Muscle of arm (tissue), 12 donors: Measurements from ENCODE around the gene SMYD5. TPM values are rescaled to one million over a fixed set of nuclear protein-coding genes. Genes with fewer than 3 reads are reported as not detected.

Source experiments
- DNase-seq: peaks from one replicate; pipeline ENCODE4 v3.0.0-alpha.2; 2013
- polyA plus RNA-seq, 12 donors: library from polyadenylated mRNA; unstranded; fragments of 120-200 nt; gene quantifications; one replicate each; pipeline ENCODE4 v1.2.1, GENCODE V29; 2013; ENCODE audit not compliant: insufficient read length in 12 of 12

SMYD5 gene
- polyA plus RNA-seq, 12 donors: 25.3 to 44.6 (median 30.2) TPM; not detected in 1

DNA sequence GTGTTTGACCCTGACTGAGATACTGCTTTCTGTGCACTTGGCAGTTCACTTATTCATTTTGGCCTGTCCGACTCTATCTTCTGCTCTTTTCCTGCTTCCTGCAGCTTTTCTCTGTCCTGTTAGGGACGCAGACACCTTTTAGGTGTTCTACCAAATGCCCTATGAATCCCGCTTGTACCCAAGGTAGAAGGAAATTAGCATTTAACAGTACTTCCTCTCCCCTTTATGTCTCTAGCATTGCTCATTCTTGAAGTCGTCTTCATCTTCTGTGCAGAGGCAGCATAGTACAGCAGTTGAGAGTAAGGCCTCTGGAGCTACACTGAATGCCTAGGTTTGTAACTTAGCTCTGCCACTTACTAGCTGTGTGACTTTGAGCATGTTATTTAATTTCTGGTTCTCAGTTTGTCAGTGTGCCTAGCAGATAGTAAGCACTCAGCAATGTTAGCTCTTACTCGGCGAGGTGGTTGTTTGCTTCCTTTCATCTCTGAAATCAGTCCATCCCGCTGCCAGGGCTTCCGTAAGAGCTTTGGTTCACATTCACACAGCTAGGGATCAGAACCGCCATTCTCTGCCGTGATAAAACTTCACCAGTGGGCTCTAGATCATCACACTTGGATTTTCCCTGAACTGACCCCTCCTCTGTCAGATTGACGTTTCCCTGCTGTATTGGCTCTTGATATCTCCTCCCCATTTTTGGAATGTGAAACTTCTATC lies 21.4 kb downstream of the SMYD5 start:
- DNase-seq: no peak

DNA sequence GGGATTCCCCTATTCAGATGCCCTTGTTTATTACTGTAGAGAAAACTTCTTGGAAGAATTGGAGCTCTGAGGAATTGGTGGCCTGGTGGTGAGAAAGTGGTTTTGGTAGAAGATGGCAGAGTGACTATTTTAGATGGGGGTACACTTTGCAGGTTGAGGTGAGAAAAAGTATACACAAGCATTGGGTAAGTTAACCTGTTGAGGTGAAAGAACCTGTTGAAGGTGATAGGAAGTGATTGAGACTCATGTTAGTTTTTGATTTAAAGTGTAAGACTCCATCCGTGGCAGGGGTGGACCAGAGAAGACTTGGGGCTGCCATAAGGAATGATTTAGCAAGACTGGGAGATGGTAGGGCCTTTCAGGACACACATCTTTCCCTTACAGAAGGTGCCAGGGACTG lies 23.1 kb downstream of the SMYD5 start:
- no peak for DNase-seq

DNA sequence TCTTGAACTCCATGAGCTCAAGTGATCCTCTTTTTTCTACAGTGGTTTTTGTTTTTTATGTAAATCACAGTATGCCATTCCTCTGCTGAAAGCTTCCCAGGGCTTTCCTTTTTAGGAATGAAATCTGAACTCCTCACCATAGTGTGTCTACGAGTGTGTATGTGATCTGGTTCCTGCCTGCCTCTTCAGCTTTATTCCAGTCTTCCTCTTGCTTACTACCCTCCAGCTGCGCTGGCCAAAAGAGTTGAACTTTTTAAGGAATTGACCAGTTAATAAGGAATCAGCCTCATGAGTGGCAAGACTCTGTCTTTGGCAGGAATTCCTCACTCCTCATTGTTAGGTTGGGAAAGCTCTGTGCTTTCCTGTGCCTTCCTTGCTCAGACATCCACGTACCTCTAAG lies 24.1 kb downstream of the SMYD5 start:
- no peak for DNase-seq

DNA sequence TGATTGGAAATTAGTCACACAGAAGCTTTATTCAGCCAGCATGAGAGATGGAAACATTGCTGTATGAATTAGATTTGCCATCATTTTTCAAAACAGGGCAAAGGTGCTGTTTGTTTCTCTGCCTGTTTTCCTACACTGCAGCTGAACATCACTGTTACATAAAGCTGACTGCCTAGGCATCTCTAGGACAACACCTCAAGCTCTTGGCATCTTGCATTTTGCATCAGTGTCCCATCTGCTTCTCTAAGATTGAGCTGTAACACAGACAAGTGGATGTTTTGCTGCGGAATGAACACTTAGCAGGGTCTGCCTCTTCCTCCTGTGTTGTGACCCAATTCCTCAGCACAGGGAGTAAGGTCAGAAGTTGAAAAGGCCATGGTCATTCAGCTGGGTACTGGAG lies 24.9 kb downstream of the SMYD5 start:
- no peak for DNase-seq

DNA sequence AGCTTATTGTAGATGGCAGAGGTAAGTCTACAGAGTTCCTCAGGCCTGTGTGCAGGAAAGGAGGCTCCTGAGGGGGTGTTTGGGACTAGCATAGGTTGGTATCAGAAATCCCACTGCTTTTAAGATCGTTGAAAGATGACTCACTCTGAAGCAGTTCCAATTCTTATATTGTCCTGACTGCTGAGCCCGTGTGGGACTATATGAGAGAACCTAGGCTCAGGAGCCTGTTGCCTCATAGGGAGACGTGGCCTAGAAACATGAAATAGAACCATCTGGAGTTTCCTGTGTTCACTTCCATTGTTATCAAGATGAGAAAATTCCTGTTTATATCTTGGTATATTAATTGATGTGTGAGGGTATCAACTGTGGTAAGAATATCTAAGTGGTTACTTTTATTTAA lies 25.7 kb downstream of the SMYD5 start:
- no peak for DNase-seq

DNA sequence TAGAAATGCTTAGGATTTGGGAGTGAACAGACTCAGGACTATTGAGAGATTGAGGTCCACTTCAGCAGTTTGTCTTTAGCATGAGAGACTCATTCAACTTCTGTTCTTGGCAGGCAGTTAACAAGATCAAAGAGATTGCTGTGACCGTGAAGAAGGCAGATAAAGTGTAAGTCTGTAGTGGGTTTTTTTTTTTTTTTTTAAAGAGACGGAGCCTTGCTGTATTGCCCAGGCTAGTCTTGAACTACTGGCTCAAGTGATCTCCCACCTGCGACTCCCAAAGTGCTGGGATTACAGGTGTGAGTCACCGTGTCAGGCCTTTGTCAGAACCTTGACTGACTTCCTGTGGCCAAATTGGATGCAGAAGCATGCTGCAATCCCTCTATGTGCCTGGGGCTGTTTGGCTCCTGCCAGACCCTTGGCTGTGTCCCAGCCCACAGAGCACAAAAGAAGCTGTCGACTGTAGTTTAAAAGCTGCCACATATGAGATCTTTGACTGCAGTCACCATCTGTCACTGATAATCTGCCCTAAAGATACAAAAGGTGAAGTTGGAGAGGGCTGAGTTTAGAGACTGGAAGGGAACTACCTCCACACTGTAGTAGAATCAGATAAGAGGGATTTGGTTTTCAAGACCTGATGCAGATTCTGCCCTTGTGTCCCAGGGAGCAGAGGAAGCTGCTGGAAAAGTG lies 30.0 kb downstream of the SMYD5 start:
- no peak for DNase-seq

DNA sequence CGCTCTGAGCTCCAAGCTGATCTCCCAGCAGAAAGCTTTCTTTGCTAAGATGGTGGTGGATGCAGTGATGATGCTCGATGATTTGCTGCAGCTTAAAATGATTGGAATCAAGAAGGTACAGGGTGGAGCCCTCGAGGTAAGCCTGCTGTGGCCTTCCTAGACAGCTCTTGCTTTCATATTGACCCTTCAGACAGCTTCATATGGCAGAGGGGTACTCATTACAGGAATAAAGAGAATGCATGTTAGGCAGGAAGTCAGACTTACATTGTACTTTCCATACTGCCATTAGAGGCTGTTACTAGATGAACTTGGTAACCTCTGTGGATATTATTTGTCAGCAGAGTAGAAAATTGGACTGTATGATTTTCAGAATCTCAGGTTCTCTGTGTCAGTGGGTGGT lies 30.5 kb downstream of the SMYD5 start:
- no peak for DNase-seq

DNA sequence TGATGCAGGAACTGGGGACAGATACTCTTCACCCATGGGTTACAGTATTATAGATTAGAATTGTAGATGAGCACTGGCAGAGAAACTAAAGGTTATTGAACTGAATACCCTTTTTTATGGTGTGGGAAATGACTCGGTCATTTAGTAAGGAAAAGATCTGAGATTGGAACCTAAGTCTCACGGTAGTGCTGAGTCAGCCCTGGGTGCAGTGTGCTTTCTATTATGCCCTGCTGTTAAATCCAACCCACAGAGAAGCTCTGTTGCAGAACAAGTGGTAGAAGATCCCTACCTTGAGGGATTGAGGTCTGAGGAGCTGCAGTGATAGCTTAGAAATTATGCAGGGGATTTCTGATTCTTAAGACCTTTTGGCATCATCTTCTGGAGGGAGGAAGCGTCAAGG lies 32.8 kb downstream of the SMYD5 start:
- DNase-seq: no peak

DNA sequence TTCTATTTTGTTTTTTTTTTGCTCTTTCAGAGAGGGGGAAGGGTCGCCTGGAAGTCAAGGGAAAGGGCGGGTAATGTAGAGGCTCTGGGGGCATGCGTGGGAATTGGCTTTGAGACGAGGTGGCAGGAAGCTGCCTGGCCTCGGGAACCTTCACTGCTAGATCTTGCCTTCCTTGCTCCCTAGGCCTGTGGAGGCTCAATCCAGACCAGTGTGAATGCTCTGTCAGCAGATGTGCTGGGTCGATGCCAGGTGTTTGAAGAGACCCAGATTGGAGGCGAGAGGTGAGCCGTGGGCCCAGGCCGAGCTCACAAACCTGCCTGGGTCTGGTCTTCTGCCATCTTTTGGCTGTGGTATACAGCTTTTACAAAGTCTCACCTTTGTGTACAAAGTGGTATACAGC lies 35.6 kb downstream of the SMYD5 start:
- DNase-seq: no peak

DNA sequence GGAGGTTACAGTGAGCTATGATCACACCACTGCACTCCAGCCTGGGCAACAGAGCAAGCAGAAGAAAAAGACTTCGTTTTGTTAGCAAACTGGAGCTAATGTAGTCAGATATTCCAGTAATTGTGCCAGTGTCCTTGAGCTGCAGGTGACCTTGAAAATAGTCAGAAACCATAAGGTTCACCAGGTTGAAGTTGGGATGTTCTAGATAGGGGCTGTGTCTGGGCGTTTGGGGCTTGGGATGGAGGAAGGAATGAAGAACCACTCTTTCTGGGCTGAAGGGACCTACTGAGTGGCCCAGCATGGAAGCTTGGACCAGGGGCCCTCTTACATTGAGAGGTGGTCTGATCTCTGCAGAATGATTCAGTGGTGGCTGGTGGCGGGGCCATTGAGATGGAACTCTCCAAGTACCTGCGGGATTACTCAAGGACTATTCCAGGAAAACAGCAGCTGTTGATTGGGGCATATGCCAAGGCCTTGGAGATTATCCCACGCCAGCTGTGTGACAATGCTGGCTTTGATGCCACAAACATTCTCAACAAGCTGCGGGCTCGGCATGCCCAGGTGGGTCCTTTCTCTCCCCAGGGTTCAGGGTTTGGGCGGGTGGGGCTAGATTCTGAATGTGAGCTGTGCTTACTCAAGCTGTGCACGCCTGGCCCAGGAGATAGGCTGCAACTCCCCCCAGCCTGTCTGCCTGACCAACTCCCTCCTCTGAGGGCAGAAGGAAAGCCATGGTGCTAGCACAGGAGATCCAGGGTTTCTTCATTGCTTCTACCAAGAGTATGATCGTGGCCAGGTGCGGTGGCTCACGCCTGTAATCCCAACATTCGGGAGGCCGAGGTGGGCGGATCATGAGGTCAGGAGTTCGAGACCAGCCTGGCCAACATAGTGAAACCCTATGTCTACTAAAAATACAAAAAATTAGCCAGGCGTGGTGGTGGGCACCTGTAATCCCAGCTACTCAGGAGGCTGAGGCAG lies 37.1 kb downstream of the SMYD5 start:
- no peak for DNase-seq

DNA sequence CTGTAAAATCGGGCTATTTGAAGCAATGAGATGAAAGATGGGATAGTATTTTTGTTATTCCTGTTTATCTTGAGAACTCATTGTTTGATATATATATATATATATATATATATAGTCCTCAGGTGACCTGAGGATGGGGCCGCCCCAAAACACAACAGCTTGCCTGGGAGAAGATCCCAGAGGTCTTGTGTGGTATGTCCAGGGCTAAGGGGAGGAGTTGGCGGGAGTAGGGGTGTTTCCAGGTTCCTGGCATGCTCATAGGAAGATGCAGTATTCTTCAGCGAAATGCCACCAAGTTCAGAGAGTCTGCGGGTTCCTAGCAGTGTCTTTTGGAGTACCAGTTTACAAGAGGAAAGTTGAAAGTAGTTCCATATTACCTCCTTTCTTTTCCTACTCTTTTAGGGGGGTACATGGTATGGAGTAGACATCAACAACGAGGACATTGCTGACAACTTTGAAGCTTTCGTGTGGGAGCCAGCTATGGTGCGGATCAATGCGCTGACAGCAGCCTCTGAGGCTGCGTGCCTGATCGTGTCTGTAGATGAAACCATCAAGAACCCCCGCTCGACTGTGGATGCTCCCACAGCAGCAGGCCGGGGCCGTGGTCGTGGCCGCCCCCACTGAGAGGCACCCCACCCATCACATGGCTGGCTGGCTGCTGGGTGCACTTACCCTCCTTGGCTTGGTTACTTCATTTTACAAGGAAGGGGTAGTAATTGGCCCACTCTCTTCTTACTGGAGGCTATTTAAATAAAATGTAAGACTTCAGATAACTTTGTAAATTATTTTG lies 38.4 kb downstream of the SMYD5 start:
- no peak for DNase-seq

DNA sequence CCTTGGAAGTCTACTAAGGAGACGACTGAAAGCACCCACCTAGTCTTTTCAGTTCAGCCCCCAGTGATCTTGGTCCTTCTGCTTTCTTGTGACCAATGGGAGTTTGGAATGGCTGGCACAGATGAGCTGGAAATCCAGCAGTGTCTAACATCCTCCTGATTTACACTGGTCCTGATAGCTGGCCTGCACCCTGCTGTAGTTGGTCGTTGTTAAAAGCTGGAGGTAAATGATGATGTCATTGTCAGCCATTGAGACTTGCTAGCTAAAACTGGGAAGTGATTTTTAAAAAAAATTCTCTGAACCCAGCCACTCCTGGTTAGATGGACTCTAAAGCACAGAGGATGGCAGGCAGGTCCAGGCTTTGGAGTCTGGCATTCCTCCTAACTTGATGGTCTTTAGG lies 39.4 kb downstream of the SMYD5 start:
- DNase-seq: no peak

DNA sequence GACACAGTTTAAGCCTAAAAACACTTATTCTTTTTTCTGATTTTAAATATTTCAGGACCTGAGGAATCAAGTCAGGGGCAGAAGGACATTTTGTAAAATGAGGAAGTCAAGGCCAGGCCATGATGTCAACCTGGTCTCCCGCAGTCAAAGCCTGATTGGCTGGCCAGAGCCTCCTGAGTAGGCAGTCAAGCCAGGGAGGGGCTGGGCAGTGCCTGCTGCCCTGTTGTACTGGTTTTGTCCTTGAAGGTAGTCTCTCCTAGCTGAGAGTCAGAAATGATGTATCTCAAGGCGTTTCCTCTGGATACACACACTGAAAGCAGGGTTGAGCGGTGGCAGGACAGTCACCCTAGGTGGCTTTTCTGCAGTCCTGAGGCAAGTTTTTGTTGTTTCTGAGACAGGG lies 39.9 kb downstream of the SMYD5 start:
- no peak for DNase-seq

DNA sequence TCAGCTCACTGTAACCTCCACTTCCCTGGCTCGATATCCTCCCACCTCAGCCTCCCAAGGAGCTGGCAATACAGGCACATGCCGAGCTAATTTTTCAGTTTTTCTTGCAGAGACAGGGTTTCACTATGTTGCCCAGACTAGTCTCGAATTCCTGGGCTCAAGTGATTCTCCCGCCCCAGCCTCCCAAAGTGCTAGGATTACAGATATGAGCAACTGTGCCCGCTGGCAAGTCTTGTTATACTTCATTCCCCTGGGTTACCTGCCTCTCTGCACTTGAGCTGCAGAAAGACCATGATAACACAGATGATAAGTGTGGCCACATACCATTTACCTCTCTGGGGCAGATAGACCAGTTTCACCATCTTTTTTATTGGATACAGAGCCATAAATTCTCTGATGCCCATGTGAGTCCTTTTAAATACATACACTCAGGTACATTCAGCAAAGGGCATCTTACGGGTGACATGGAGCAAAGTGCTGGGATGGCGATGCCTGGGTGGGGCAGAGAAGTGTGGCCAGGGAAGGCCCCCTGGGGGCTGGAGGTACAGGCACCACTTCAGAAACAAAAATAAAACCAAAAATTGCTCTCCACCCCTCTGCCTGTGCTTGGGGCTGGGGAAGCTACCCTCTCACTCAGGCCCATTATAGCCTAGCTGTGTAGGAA lies 40.4 kb downstream of the SMYD5 start:
- DNase-seq: no peak

DNA sequence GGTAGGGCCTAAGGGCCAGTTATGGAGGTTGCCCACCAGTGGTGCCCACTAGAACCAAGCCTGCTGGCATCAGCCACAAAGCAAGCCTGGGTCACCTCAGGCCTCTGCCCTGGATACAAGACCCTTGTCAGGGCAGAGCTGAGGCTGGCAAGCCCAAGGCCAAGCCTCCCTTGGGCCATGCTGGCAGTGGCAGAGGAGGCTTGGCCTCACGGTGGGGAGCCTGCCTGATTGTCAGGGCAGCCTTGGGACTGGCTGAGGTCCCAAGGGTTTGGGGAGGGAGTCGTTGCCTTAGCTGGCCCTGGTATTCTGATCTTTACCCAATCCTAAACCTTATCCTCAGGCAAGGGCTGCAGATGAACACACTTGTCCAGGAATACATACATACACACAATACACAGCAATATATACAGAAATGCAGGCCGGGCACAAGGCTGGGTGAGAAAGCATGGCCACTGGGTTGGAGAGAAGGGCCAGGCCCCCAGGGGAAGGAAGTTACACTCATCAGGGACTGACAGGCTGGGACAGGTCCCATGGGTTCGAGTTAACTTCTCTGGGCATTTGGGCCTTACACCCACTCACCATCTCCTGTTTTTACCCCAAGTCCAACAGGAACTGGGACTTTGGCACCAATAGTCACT lies 41.1 kb downstream of the SMYD5 start:
- DNase-seq: no peak

DNA sequence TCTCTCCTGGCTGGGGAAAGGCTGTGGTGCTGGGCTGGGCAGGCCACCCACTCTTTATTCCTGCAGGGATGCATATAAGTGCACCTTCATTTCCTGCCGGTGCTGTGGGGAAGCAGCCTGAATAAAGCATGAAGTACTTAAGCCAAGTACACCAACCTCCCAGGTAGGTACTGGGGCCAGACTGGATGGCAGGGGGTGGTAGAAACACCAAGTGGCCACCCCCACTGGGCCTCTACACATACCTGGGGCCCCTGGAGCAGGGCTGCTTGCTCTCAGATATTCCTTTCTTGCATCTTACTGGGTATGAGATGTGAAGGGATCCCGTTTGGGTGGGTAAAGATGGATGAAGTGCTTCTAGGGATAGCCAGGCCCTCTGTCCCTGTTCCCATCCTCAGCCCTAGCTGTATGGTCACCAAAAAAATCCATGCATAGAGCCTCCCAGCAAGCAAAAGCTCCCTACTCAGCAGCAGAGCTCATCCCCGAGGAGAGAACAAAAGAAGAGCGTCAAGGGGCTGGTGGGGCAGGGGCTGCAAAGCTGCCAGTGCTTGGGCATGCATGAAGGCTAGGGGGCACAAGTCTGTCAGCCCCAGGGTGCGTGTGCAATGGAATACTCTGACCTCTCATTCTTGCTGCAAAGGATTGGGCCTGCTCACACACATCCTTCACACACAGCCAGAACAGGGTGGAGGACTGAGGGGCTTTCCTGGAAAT lies 42.0 kb downstream of the SMYD5 start:
- no peak for DNase-seq

DNA sequence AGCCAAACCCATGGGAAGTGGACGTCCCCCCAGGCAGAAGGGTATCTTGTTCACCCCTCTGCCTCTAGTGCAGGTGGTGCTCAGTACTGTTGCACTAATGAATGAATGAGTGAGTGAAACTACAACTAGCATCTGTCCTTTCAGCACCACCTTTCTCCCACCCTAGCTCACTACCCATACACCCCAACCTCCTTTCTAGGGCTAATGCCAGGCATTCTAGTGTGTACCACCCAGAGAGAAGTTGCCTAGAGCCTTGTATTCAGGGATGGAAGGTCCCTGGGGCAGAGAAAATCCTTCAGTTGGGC lies 42.5 kb downstream of the SMYD5 start:
- no peak for DNase-seq

DNA sequence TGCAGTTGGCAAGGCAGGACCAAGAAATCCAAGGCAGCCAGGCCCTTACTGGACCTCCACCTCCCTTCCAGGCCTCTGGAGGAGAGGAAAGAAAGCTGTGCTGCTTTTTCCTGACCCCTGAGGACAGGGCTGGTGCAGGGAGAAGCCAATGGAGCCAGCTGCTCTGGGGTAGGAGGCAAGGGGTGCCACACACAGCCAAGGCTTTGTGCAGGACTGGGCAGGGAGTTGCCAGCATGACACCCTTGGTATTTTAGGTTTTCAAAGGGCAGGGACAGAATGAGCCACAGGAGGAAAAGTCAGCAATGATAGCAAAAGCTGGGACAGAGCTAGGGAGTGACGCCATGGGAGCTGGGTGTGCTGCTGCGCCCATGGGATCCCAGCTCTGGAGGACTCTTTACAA lies 43.0 kb downstream of the SMYD5 start:
- no peak for DNase-seq

DNA sequence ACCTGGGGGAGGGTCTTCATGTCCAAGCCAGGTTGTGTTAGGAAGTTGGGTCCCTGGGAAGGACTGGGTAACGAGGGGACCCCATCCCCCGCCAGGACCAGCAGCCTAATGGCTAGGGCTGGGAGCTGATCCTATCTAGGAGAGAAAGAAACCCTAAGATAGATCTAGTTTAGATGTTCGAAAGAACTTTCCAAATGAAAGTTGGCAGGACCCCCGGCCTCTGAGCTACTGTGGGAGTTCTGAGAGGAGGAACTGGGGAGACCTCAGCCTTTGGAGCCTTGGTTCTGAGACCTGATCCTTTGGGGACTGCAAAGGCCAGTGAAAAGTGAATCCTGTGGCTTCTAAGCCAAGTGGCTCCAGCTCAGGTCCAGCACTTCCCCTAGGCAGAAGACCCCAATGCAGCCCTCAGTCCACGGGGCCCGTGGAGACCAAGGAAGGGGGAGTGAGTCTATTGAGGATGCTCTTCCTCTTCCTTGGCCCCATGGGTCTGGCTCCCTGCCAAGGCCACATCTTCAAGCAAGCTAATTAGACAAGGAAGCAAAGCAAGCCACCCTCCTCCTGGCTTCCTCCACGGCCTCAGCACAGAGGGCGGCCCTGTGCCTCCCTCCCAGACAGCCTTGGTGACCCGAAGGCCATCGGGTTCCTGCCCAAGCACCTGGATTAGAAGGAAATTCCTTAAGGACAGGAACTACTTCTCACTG lies 43.5 kb downstream of the SMYD5 start:
- no peak for DNase-seq
